HG02610 (cell line): ENCODE measurements around the gene CASP3.
"Not testable (repeated sequence)": the region's sequence is repeated elsewhere in the genome, so short reads cannot be mapped to it uniquely, and the experiment has no call there.

Source experiments
- ATAC-seq: cut with Tn5 transposase; IDR thresholded peaks from one replicate; pipeline ENCODE4 v1.9.1; 2021; ENCODE audit warnings: mild to moderate bottlenecking, moderate library complexity; ENCODE audit not compliant: unreplicated experiment

Gene CASP3

GRCh38 chr4:184664445-184665210, 15.4 kb upstream of the CASP3 start:
- ATAC-seq, result no peak

- no peak for ATAC-seq
Measured at GRCh38 chr4:184662236-184662635, 13.0 kb upstream of the CASP3 start.

GRCh38 chr4:184660978-184661377, 11.7 kb upstream of the CASP3 start:
- no peak for ATAC-seq

- not testable (repeated sequence) for ATAC-seq
Measured at GRCh38 chr4:184657820-184658219, 8.6 kb upstream of the CASP3 start.

GRCh38 chr4:184657144-184657543, 7.9 kb upstream of the CASP3 start:
- ATAC-seq, result no peak

- ATAC-seq, result peak; percentile 48
Measured at GRCh38 chr4:184655889-184656869, 6.9 kb upstream of the CASP3 start.

GRCh38 chr4:184653650-184654049, 4.4 kb upstream of the CASP3 start:
- no peak for ATAC-seq

- ATAC-seq, result not testable (repeated sequence)
Measured at GRCh38 chr4:184652681-184653080, 3.4 kb upstream of the CASP3 start.

- no peak for ATAC-seq
Measured at GRCh38 chr4:184651899-184652298, 2.7 kb upstream of the CASP3 start.

- peak; percentile 3 for ATAC-seq
Measured at GRCh38 chr4:184649971-184650855, 966 bp upstream of the CASP3 start.

GRCh38 chr4:184648313-184649025, 778 bp downstream of the CASP3 start:
- peak; percentile 20 for ATAC-seq

GRCh38 chr4:184648054-184648312, 1.3 kb downstream of the CASP3 start:
- ATAC-seq, result no peak

- no peak for ATAC-seq
Measured at GRCh38 chr4:184647266-184648053, 1.8 kb downstream of the CASP3 start.

- no peak for ATAC-seq
Measured at GRCh38 chr4:184645904-184646610, 3.2 kb downstream of the CASP3 start.

- ATAC-seq, result no peak
Measured at GRCh38 chr4:184644553-184645307, 4.5 kb downstream of the CASP3 start.

GRCh38 chr4:184643731-184644130, 5.5 kb downstream of the CASP3 start:
- no peak for ATAC-seq

- no peak for ATAC-seq
Measured at GRCh38 chr4:184641451-184641850, 7.8 kb downstream of the CASP3 start.

GRCh38 chr4:184641022-184641421, 8.2 kb downstream of the CASP3 start:
- ATAC-seq, result peak; percentile 41
